Left colon (tissue), 2 donors: ENCODE measurements around the gene APOE. TPM values are rescaled to one million over a fixed set of nuclear protein-coding genes. Genes with fewer than 3 reads are reported as not detected.
"Not testable (repeated sequence)": the region's sequence is repeated elsewhere in the genome, so short reads cannot be mapped to it uniquely, and the experiment has no call there.

Experiments used
- ATAC-seq: fragments of 200-7000 bp; cut with Tn5 transposase; one replicate; pipeline ENCODE4 v1.9.1; 2020; ENCODE audit warnings: mild to moderate bottlenecking, moderate library complexity
- DNase-seq, 2 donors: peaks; one replicate each; pipeline ENCODE4 v3.0.0-alpha.2; 2020
- intact Hi-C, 2 donors: fragments of 100-400 bp; cut with DNase I in 1 of 2; cut with micrococcal nuclease in 1 of 2; formaldehyde crosslinking; loops; one replicate each; pipeline versions ENCODE4 v1.11.2 to v1.14.0; 2022; cut with DNase I, micrococcal nuclease
- long read RNA-seq: library from polyadenylated mRNA; unstranded; transcript quantifications from one replicate; pipeline ENCODE4 v2.0.0, GENCODE V29; 2021
- total RNA-seq, 2 donors: library from RNA; stranded (reverse); fragmentation: NEBNext Ultra II Directional; extraction: Animal tissue kit (Norgen Biotek cat#: 25700); gene quantifications; one replicate each; pipeline ENCODE4 v1.2.1, GENCODE V29; 2021
- donor health status: DM: no; HTN: no; CAD: no.
- donor health status: DM: yes; HTN: yes; CAD: no.

Gene APOE
- total RNA-seq: 10 to 100 TPM; 14.6 to 88.2 TPM
- long read RNA-seq, transcript APOE-201 (4 exons, 1,208 nt): major isoform, 15 of 16 reads
- long read RNA-seq, partial matches to known transcripts: 1 of 16 reads
- long read RNA-seq, other reads (novel, unspliced or antisense): 0 of 16 reads

- no peak for ATAC-seq
- no peak for DNase-seq
- intact Hi-C loops: loop anchor here (2.0 to 10.0 kb wide), 2 partner anchors 45 to 49 kb away; partner anchors contain the start of gene CLPTM1 (in 1 of the 2)
Observed at GRCh38 chr19:44905437-44906160, at the start of gene APOE. Gene APOE, plus strand, starts transcription at chr19:44905796. Its CDS starts 829 bp downstream, at chr19:44906625.

- intact Hi-C loops: no loop called here
- DNase-seq (no peak), ATAC-seq (peak; percentile 42)
Observed at GRCh38 chr19:44856421-44857083, 49.0 kb upstream of the APOE start.

GRCh38 chr19:44857837-44858236, 47.8 kb upstream of the APOE start:
- ATAC-seq (peak; percentile 62), DNase-seq (no peak)
- intact Hi-C loops: no loop called here

GRCh38 chr19:44861576-44861975, 44.0 kb upstream of the APOE start:
- DNase-seq, ATAC-seq, intact Hi-C loops: not testable (repeated sequence)

GRCh38 chr19:44863990-44864389, 41.6 kb upstream of the APOE start:
- intact Hi-C loops: no loop called here
- ATAC-seq (no peak), DNase-seq (no peak)

GRCh38 chr19:44865196-44865767, 40.3 kb upstream of the APOE start:
- intact Hi-C loops: no loop called here
- no peak for DNase-seq
- no peak for ATAC-seq

- ATAC-seq (peak; percentile 77), DNase-seq (no peak)
- intact Hi-C loops: no loop called here
Observed at GRCh38 chr19:44866664-44867063, 38.9 kb upstream of the APOE start.

GRCh38 chr19:44867578-44867977, 38.0 kb upstream of the APOE start:
- DNase-seq (no peak), ATAC-seq (no peak)
- intact Hi-C loops: no loop called here

GRCh38 chr19:44869733-44870470, 35.7 kb upstream of the APOE start:
- DNase-seq: peak; percentile 49 to 61
- ATAC-seq: no peak
- intact Hi-C loops: no loop called here

- ATAC-seq: no peak
- intact Hi-C loops: no loop called here
Observed at GRCh38 chr19:44871809-44872208, 33.8 kb upstream of the APOE start.

GRCh38 chr19:44872661-44873060, 32.9 kb upstream of the APOE start:
- no peak for ATAC-seq
- DNase-seq: no peak
- intact Hi-C loops: no loop called here

More at GRCh38 chr19:44871809-44872208, 33.8 kb upstream of the APOE start:
- DNase-seq: no peak

GRCh38 chr19:44874317-44874716, 31.3 kb upstream of the APOE start:
- intact Hi-C loops: no loop called here
- DNase-seq: no peak
- ATAC-seq: no peak

GRCh38 chr19:44875666-44876451, 29.7 kb upstream of the APOE start:
- peak; percentile 41 to 56 for DNase-seq
- ATAC-seq: peak; percentile 87
- intact Hi-C loops: no loop called here

- intact Hi-C loops: no loop called here
- no peak for ATAC-seq
- no peak for DNase-seq
Observed at GRCh38 chr19:44876930-44877535, 28.6 kb upstream of the APOE start.

GRCh38 chr19:44878120-44878865, 27.3 kb upstream of the APOE start:
- DNase-seq: no peak
- no peak for ATAC-seq
- intact Hi-C loops: no loop called here

GRCh38 chr19:44879309-44880065, 26.1 kb upstream of the APOE start:
- intact Hi-C loops: no loop called here
- DNase-seq (no peak), ATAC-seq (no peak)

GRCh38 chr19:44882063-44882462, 23.5 kb upstream of the APOE start:
- no peak for ATAC-seq
- intact Hi-C loops: no loop called here
- DNase-seq: no peak
